GM21737 (cell line): ENCODE measurements around the gene MYO5A.
"Not testable (repeated sequence)": the region's sequence is repeated elsewhere in the genome, so short reads cannot be mapped to it uniquely, and the experiment has no call there.

Experiments
- ATAC-seq: cut with Tn5 transposase; IDR thresholded peaks from one replicate; pipeline ENCODE4 v1.9.1; 2021; ENCODE audit warnings: mild to moderate bottlenecking, moderate library complexity; ENCODE audit not compliant: unreplicated experiment

The MYO5A gene

DNA sequence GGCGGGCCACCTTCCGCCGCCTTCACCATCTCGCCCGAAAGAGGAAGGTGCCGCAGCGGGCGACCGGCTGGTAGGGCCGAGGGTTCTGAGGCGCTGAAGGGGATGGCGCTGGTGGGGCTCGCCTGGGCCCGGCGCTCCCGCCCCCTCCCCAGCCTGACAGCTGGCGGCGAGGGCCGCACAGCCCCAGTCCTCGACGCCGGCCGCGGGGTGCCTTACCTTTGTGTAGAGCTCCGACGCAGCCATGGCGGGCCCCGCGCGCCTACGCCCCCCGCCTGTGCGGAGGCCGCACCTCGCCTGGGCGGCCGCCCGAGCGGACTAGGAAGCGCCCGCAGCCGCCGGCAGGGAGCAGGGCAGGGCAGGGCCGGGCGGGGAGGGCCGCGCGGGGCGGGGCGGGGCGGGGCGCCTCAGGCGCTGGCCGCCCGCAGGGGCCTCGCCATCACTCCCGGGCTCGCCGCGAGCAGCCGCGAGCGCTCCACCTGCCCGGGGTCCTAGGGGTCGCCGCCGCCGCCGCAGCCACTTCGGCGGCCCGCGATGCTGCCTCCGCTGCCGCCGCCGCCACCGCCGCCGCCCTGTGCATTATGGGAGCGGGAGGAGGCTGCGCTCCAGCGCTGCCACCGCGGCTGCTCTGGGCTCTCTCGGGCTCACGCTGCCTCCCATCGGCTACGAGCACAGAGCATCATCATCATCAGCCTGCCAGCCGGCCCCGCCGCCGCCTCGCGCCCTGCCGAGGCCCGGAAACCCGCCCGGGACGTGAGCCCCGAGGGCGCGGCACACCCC lies at the start of gene MYO5A:
Gene MYO5A, minus strand, starts transcription at position 317 of the 777 bp plus-strand sequence. Its CDS starts 74 bp downstream, at position 243.
- ATAC-seq: peak; percentile 78

DNA sequence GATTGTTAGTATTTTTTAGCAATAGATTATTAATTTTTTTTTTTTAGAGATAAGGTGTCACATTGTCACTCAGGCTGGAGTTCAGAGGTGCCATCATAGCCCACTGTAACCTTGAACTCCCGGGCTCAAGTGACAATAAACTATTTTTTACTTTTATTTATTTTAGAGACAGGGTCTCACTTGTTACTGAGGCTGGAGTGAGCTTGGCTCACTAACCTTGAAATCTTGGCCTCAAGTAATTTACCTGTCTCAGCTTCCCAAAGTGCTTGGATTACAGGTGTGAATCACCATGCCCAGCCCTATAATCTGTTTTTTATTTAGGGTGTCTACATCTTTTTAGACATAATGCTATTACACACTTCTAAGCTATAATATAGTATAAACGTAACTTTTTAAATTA lies 48.0 kb upstream of the MYO5A start:
- ATAC-seq: no peak

GRCh38 chr15:52575573-52575972 lies 46.9 kb upstream of the MYO5A start:
- not testable (repeated sequence) for ATAC-seq

DNA sequence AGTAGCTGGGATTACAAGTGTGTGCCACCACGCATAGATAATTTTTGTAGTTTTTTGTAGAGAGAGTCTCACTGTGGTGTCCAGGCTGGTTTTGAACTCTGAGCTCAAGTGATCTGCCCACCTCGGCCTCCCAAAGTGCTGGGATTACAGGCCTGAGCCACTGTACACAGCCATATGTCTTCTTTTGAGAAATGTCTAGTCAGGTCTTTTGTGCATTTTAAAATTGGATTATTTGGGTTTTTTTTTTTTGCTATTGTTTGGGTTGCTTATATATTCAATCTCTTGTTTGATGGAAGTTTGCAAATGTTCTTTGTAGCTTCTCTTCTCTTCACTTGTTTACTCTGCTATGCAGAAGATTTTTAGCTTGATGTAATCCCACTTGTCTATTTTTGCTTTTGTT lies 46.4 kb upstream of the MYO5A start:
- ATAC-seq: no peak

DNA sequence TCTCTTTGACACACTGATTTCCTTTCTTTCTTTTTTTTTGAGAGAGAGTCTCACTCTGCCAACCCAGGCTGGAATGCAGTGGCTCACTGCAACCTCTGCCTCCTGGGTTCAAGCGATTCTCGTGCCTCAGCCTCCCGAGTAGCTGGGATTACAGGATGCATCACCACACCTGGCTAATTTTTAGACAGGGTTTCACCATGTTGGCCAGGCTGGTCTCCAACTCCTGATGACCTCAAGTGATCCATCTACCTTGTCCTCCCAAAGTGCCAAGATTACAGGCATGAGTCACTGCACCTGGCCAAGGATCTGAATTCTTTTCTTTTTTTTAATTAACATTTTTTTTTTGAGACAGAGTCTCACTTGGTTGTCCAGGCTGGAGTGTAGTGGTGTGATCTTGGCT lies 45.9 kb upstream of the MYO5A start:
- not testable (repeated sequence) for ATAC-seq

DNA sequence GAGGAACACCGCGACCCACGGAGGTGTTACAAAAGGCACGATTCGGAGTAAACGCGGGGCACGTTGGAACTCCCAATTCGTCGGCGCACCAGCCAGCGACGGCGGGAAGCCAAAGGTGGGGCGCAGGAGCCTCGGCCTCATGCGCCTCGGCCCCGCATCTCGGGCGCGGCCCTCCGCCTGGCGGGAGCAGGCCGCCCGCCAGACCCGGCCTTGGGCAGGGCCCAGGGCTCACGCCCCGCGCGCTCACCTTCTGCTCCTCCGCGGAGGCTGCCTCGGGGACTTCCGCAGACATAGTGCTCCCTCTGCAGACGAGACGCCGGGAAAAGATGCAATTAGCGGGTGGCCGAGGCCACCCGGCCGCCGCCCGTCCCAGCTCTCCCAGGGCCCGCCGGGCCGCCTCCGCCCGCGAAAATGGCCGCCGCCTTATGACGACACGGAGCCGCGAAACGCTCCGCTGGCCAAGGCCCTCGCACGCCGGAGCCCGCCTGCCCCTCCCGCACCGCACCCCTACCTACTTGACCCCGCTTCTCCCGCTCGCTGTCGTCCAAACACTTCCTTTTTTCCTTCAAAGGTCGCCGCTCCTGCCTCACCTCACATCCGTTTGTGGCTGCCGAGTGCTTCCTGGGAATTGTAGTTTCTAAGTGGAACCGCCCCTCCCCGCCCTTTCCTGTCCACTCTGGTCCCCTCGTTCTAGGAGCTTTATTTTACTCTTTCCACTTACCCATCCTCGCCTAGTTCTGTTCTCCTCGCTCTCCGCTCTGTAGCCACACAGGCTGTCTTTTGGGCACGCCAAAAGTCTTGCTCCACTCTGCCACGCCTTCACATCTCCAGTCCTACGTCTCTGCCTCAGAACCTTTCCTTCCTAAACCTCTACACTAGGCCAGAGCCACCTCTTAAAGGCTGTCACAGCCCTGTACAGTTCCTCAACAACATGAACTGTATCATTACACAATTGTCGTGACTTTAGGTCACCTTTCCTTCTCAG lies 40.2 kb upstream of the MYO5A start, which contains the start of gene ARPP19:
Gene ARPP19, minus strand, starts transcription at position 430 of the 985 bp plus-strand sequence. Its CDS starts 138 bp downstream, at position 292.
- ATAC-seq: peak; percentile 72

DNA sequence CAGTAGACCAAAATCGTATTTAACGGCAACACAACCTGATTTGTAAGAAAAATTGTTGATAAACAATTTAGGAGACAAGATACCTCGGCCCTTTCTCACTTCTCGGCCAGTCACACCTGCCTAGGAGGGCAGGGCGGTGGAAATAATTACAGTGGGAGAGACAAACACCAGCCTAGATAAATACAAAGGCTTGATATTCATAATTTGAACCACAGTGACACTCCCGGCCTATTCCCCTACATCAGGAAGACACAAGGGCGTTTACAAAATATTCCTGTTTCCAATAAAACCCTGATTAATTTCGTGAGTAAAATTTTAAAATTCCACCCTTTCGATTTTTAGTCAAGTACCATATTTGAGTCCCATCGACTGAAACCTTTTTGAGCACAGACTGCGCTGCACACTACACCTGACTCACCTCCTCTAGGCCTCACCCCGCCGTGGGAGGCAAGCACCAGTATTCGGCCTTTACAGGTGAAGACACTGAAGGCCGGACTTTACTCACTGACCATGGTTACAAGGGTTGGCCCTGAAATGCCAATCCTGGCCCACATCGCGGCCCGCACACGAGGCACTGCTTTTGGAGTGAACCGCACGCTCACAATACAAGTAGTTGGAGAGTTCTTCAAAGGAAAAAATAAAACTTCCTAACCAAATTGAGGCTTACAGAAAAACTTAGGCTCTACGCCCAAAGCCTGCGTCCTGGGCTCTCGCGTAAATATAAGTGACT lies 39.4 kb upstream of the MYO5A start:
- ATAC-seq: no peak

GRCh38 chr15:52566889-52567288 lies 38.2 kb upstream of the MYO5A start:
- ATAC-seq: no peak

GRCh38 chr15:52565417-52566358 lies 37.0 kb upstream of the MYO5A start:
- ATAC-seq: peak; percentile 33

DNA sequence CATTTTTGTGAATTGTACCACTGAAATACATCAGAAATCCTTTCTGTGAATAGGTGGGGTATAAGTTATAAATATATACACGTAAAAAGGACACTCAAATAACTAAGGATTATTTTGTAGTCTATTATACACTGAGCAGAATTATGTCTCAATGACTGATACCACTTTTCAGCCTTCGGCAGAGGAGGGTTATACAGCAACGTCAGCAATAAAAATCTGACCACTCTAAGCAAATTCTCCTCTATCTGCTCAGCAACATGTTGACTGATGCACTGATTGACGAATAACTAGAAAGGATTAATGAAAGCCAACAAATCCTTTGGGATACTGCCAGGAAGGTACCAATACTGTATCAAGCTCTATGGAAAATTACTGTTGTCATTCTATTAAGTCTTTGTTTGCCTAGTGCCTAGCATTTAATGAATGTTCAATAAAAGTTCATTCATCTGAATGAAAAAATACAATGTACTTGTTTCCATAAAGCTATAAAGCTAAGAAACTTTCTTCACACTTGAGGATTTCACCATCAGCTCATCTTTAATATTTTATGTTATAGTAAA lies 34.9 kb upstream of the MYO5A start:
- ATAC-seq: no peak

GRCh38 chr15:52559575-52559974 lies 30.9 kb upstream of the MYO5A start:
- ATAC-seq: no peak

GRCh38 chr15:52559022-52559421 lies 30.3 kb upstream of the MYO5A start:
- ATAC-seq: no peak

DNA sequence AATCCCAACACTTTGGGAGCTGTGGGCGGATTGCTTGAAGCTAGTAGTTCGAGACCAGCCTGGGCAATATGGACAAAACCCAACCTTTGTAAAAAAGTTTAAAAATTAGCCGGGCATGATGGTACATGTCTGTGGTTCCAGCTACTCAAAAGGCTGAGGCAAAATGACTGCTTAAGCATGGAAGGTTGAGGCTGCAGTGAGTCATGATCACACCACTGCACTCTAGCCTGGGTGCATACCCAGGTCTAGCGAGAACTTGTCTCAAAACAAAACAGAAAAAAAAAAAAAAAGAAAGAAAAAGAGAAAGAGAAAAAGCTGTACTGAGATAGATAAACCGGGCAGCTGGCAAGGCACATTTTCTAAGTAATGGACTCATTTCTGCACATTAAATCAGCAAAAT lies 29.5 kb upstream of the MYO5A start:
- ATAC-seq: peak; percentile 60

DNA sequence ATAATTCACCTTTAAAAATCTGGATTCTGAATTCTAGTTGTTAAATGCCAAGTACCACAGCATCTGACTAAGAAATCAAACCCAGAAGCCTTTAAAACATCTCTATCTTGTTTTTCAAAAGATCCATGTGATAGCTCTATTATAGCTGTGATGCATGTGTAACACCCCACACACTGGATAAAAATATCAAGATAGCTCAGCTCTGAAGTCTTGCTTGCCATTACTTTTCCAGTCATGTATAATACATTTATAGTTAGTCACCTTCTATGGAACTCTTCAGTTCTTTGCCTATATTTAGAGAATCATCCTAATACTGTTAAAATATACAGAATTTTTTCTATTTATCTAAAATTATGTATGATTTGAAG lies 28.6 kb upstream of the MYO5A start:
- no peak for ATAC-seq

- no peak for ATAC-seq
These were observed 28.0 kb upstream of the MYO5A start for GRCh38 chr15:52556524-52557273.

DNA sequence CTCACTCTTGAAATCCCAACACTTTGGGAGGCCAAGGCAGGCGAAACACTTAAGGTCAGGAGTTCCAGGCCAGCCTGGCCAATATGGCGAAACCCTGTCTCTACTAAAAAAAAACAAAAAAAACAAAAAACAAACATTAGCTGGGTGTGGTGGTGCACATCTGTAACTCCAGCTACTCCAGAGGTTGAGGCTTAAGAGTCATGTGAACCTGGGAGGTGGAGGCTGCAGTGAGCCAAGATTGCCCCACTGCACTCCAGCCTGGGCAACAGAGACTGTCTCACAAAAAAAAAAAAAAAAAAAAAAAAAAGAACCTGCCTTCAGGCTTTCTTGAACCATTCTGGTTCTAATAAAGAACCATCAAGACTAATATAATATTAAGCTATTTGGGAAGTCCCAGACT lies 23.6 kb upstream of the MYO5A start:
- ATAC-seq: no peak

- no peak for ATAC-seq
These were observed 23.1 kb upstream of the MYO5A start for GRCh38 chr15:52551762-52552161.

DNA sequence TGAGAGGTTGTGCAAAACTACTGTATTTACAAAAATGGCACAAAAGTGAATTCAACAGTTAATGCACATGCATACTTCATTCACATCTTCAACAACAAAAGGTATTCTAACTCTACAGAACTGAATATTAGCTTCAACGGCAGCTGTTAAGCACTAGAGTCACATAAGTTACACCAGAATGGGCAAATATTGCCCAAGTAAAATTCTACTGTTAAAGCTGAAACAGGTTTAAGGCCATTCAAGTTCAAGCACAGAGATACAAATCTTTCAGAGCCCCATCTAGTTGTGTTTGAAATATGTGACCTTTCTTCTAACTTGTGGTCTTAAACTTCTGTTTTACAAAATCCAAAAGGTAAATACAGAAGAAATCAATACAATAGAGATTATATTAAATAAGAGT lies 22.5 kb upstream of the MYO5A start:
- ATAC-seq: not testable (repeated sequence)
